ENCODE measurements around the gene RALGAPA1. TPM values are rescaled to one million over a fixed set of nuclear protein-coding genes. Genes with fewer than 3 reads are reported as not detected.
"Not testable (repeated sequence)": the region's sequence is repeated elsewhere in the genome, so short reads cannot be mapped to it uniquely, and the experiment has no call there.

Gene RALGAPA1
- 29.0 TPM for total RNA-seq (ENCODE audit: unreplicated experiment)
- long read RNA-seq, partial matches to known transcripts, result 2 of 4 reads
- long read RNA-seq, other reads (novel, unspliced or antisense), result 1 of 4 reads

DNA sequence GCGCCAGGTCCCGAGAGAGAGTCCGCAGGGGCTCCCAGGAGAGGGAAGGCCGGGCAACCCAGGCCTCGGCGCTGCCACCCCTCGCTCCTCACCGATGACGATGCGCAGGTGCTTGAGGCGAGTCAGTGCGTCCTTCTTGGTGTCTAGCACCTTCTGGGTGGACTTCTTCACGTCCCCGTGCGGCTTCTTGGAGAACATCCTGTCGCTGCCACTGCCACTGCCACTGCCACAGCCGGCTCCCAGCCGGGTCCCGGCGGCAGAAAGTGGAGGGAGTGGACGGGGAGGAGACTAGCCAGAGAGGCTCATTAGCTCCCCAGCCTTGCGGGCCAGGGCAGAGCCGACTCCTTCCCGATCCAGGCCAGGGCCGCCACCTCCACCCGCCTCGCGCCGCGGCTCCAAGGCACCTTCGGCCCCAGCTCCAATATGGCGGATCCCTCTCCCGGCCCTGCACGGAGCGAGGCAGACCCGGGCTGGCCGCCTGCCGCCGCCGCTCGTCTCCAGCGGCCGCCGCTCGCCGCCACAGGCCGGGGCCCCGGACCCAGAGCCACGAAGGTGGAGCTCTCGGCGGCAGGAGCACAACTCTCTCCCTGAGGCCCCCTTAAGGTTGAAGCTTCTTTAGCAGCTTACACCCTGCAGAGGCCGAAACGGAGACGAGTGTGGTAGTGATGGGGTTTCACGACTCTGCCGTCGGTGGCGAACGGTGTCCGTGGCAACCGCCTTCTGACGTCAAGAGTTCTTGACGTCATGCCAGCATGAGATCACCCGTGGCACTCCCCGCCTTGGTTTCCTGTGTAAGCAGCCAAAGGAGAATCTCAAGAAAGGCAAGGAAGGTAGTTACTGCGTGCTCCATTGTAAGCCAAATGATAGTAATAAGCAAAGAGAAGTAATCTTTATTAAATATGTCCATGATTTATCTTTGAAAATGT lies at the start of gene RALGAPA1:
Gene RALGAPA1 (minus strand): TSS at position 658 of the 926 bp plus-strand sequence. CDS start 460 bp downstream, at position 198.
- H3K4me3 Mint-ChIP-seq (ENCODE audit: unreplicated experiment), result peak within 1 kb of the TSS; percentile 94
- H3K9me3 Mint-ChIP-seq (ENCODE audit: unreplicated experiment); H3K4me1 Mint-ChIP-seq (ENCODE audit: unreplicated experiment); H3K27me3 Mint-ChIP-seq (ENCODE audit: unreplicated experiment); H3K36me3 Mint-ChIP-seq (ENCODE audit: low read depth, unreplicated experiment): not testable (repeated sequence)
- DNase-seq (ENCODE audit: low spot score), result peak; percentile 85
- TF ChIP-seq, protein P1, sequence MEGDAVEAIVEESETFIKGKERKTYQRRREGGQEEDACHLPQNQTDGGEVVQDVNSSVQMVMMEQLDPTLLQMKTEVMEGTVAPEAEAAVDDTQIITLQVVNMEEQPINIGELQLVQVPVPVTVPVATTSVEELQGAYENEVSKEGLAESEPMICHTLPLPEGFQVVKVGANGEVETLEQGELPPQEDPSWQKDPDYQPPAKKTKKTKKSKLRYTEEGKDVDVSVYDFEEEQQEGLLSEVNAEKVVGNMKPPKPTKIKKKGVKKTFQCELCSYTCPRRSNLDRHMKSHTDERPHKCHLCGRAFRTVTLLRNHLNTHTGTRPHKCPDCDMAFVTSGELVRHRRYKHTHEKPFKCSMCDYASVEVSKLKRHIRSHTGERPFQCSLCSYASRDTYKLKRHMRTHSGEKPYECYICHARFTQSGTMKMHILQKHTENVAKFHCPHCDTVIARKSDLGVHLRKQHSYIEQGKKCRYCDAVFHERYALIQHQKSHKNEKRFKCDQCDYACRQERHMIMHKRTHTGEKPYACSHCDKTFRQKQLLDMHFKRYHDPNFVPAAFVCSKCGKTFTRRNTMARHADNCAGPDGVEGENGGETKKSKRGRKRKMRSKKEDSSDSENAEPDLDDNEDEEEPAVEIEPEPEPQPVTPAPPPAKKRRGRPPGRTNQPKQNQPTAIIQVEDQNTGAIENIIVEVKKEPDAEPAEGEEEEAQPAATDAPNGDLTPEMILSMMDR (IDR thresholded peaks at IDR 0.05; ENCODE audit: unreplicated experiment), result peak; percentile 33
- peak within 1 kb of the TSS; percentile 92 for H3K27ac Mint-ChIP-seq (ENCODE audit: unreplicated experiment)

DNA sequence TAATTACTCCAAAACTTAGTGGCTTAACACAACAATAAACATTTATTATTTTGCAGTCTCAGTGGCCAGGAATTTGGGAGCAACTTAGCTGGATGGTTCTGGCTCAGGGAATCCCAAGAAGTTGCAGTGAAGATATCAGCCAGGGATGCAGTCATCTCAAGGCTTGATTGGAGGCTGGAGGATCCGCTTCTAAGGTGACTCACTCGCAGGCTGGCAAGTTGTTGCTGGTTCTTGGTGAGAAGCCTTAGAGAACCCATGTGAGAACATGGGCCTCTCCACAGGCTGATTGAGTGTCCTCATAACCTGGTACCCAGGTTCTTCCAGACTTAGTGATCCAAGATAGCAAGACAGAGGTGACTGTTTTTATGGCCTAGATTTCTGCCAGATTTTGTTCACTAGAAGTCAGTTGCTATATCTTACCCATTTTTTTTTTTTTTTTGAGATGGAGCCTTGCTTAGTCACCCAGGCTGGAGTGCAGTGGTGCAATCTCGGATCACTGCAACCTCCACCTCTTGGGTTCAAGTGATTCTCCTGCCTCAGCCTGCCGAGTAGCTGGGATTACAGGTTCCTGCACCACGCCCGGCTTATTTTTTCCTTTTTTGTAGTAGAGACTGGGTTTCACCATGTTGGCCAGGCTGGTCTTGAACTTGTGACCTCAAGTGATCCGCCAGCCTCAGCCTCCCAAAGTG lies 49.6 kb upstream of the RALGAPA1 start:
- H3K27ac Mint-ChIP-seq (ENCODE audit: unreplicated experiment), result no peak overlapping the region
- no peak for DNase-seq (ENCODE audit: low spot score)
- no peak overlapping the region for H3K4me3 Mint-ChIP-seq (ENCODE audit: unreplicated experiment)
- TF ChIP-seq, protein P1 (IDR thresholded peaks at IDR 0.05; ENCODE audit: unreplicated experiment), result no peak
- H3K4me1 Mint-ChIP-seq (ENCODE audit: unreplicated experiment), result peaks cover 7% of the 10 kb centered on the region
- no peaks in the 10 kb centered on the region for H3K9me3 Mint-ChIP-seq (ENCODE audit: unreplicated experiment)
- no peaks in the 10 kb centered on the region for H3K27me3 Mint-ChIP-seq (ENCODE audit: unreplicated experiment)
- peaks cover 8% of the 10 kb centered on the region for H3K36me3 Mint-ChIP-seq (ENCODE audit: low read depth, unreplicated experiment)

DNA sequence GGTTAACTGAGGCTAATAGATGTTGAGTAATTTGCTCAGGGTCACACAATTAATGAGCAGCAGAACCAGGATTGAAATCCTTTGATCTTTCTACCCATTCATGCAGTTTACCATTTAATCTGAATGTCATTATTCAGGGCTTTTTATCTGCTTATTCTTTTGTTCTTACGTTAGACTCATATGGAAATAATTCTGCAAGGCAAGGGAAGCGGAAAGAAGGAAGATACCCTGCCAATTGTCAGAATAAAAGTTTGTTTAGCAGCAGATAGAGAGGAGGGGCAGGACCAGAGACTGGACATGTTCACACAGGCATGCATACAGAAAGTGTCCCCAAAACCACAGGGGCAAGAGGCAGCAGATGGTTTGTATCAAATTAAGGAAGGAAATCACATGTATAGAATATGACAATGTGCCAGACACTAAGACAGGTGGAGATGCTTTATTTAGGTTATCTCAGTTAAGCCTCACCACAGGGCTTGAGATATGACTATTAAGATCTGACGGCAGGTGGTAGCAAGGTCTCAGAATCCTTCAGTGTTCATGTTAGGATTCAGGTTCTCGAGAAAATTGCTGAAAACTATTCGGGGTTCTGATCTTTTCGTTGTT lies 46.9 kb upstream of the RALGAPA1 start:
- Mint-ChIP-seq H3K4me1 (ENCODE audit: unreplicated experiment) (peaks cover 7% of the 10 kb centered on the region), H3K36me3 (ENCODE audit: low read depth, unreplicated experiment) (peaks cover 18% of the 10 kb centered on the region), H3K9me3 (ENCODE audit: unreplicated experiment) (no peaks in the 10 kb centered on the region), H3K27ac (ENCODE audit: unreplicated experiment) (no peak overlapping the region), H3K4me3 (ENCODE audit: unreplicated experiment) (no peak overlapping the region), H3K27me3 (ENCODE audit: unreplicated experiment) (no peaks in the 10 kb centered on the region)
- no peak for DNase-seq (ENCODE audit: low spot score)
- TF ChIP-seq, protein P1 (IDR thresholded peaks at IDR 0.05; ENCODE audit: unreplicated experiment), result no peak

DNA sequence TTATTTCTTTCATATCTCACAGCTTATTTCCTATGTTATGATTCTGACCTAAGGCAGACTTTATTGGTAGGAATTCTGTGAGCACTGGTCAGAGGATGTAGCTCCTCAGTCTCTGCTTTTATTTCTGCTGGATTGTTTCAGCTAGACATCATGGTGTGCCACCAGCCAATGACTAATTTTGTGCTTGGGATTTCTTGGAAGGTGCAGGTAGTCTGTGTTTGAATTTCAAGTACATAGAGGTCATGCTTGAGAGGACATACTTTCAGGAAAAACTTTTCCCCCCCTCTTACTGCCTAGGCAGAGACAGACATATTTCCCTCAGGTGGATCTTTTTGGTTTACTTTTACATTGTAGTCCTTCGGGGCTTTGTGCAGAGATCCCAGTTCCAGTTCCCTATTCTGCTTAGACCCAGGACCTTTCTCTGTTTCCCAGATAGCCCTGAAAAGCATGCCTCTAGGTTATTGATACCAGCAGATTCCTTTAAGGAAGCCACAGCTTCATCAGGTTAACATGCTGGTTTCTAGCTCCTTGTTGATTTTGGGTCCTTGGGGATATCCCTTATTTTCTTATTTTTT lies 45.7 kb upstream of the RALGAPA1 start:
- Mint-ChIP-seq H3K4me3 (ENCODE audit: unreplicated experiment) (peak overlapping the region; percentile 21), H3K36me3 (ENCODE audit: low read depth, unreplicated experiment) (peaks cover 25% of the 10 kb centered on the region), H3K4me1 (ENCODE audit: unreplicated experiment) (peaks cover 7% of the 10 kb centered on the region), H3K27me3 (ENCODE audit: unreplicated experiment) (no peaks in the 10 kb centered on the region), H3K9me3 (ENCODE audit: unreplicated experiment) (no peaks in the 10 kb centered on the region), H3K27ac (ENCODE audit: unreplicated experiment) (no peak overlapping the region)
- DNase-seq (ENCODE audit: low spot score), result no peak
- TF ChIP-seq, protein P1 (IDR thresholded peaks at IDR 0.05; ENCODE audit: unreplicated experiment), result no peak

All from endothelial cell (in vitro differentiated cells).